Nephron progenitor cell (in vitro differentiated cells): Measurements from ENCODE around the gene PITPNM2.

Source experiments
- DNase-seq: peaks from one replicate; pipeline ENCODE4 v3.0.0; 2021
- H3K27ac Mint-ChIP-seq: 2 replicates; pipeline ENCODE4 v1.8.0; 2021; ENCODE audit warnings: mild to moderate bottlenecking, moderate library complexity, mixed read lengths
- H3K27me3 Mint-ChIP-seq: 2 replicates; pipeline ENCODE4 v1.8.0; 2021; ENCODE audit warnings: mild to moderate bottlenecking, low read depth, mixed read lengths; ENCODE audit not compliant: poor library complexity
- H3K36me3 Mint-ChIP-seq: 2 replicates; pipeline ENCODE4 v1.8.0; 2021; ENCODE audit warnings: low read depth, mixed read lengths
- H3K4me1 Mint-ChIP-seq: 2 replicates; pipeline ENCODE4 v1.8.0; 2021; ENCODE audit warnings: mixed read lengths
- H3K4me3 Mint-ChIP-seq: 2 replicates; pipeline ENCODE4 v1.8.0; 2021; ENCODE audit warnings: mild to moderate bottlenecking, moderate library complexity, mixed read lengths
- H3K9me3 Mint-ChIP-seq: 2 replicates; pipeline ENCODE4 v1.8.0; 2021; ENCODE audit warnings: mild to moderate bottlenecking, moderate library complexity, mixed read lengths
- CTCF ChIP-seq: fragments of 200-600 bp; sonication (generic); IDR thresholded peaks from 2 replicates; pipeline ENCODE4 v1.5.0; 2021; ENCODE audit warnings: antibody characterized with exemption

PITPNM2 gene

GRCh38 chr12:123101526-123101925 lies 49.4 kb downstream of the PITPNM2 start:
- H3K27me3 Mint-ChIP-seq: peaks cover 2% of the 10 kb centered on the region
- no peak for TF ChIP-seq CTCF
- H3K4me1 Mint-ChIP-seq: peaks cover 69% of the 10 kb centered on the region
- no peak overlapping the region for H3K4me3 Mint-ChIP-seq
- no peaks in the 10 kb centered on the region for H3K36me3 Mint-ChIP-seq
- no peak overlapping the region for H3K27ac Mint-ChIP-seq
- DNase-seq: no peak
- no peaks in the 10 kb centered on the region for H3K9me3 Mint-ChIP-seq
